K562 (cell line): ENCODE measurements around the gene ARHGAP18. TPM values are rescaled to one million over a fixed set of nuclear protein-coding genes. Genes with fewer than 3 reads are reported as not detected.

ENCODE experiments used
- CEBPB ChIP-seq: fragments of 450-650 bp; IDR thresholded peaks from 2 replicates; pipeline ENCODE4 v1.6.1; 2016; ENCODE audit warnings: missing genetic modification characterization, missing compliant biosample characterization
- CGGBP1 ChIP-seq: fragments of 250-450 bp; sonication (Bioruptor Pico); IDR thresholded peaks from 2 replicates; pipeline ENCODE4 v1.9.0; 2021; ENCODE audit warnings: mild to moderate bottlenecking
- CREB5 ChIP-seq: fragments of 250-450 bp; sonication (Bioruptor Pico); IDR thresholded peaks from 2 replicates; pipeline ENCODE4 v1.5.0; 2020; ENCODE audit warnings: mild to moderate bottlenecking
- DNMT1 ChIP-seq: fragments of 450-650 bp; IDR thresholded peaks from 2 replicates; pipeline ENCODE4 v1.6.1; 2016; ENCODE audit warnings: antibody characterized with exemption, mild to moderate bottlenecking
- GABPA ChIP-seq: fragments of 200-800 bp; sonication (Bioruptor generic); conservative IDR thresholded peaks from 2 replicates; pipeline ENCODE4 v1.6.1; 2016; ENCODE audit warnings: low read depth, missing genetic modification characterization, missing compliant biosample characterization
- GABPB1 ChIP-seq: sonication (generic); formaldehyde crosslinking; IDR thresholded peaks from 2 replicates; pipeline ENCODE4 v1.8.0; 2022; ENCODE audit warnings: mild to moderate bottlenecking, missing genetic modification reagents
- HDAC2 ChIP-seq: fragments of 450-650 bp; IDR thresholded peaks from 2 replicates; pipeline ENCODE4 v1.6.1; 2016; ENCODE audit warnings: mild to moderate bottlenecking
- HMBOX1 ChIP-seq: sonication (generic); IDR thresholded peaks from 2 replicates; pipeline ENCODE4 v1.6.1; 2016
- POLR2A ChIP-seq: fragments of 450-650 bp; conservative IDR thresholded peaks from 2 replicates; pipeline ENCODE4 v1.6.1; 2016
- REST ChIP-seq, 2 experiments: fragments of 450-650 bp; formaldehyde crosslinking in 1 of 2; IDR thresholded peaks; 2 replicates each; pipeline versions ENCODE4 v1.4.0 to v1.6.1; 2014 to 2020; ENCODE audit warnings: mild to moderate bottlenecking in 2 of 2, borderline replicate concordance in 1 of 2, low read depth in 1 of 2
- SMARCE1 ChIP-seq: fragments of 450-650 bp; IDR thresholded peaks from 2 replicates; pipeline ENCODE4 v1.7.1; 2016; ENCODE audit warnings: mild to moderate bottlenecking
- SOX6 ChIP-seq: fragments of 450-650 bp; IDR thresholded peaks from 2 replicates; pipeline ENCODE4 v1.6.1; 2014; ENCODE audit warnings: mild to moderate bottlenecking
- TEAD4 ChIP-seq, 2 experiments: sonication (generic) in 1 of 2; formaldehyde crosslinking in 1 of 2; IDR thresholded peaks; 2 replicates each; pipeline versions ENCODE4 v1.6.1 to v1.8.0; 2012 to 2022; ENCODE audit warnings: borderline replicate concordance in 1 of 2, inconsistent platforms in 1 of 2, low read length in 1 of 2, mild to moderate bottlenecking in 1 of 2, missing genetic modification reagents in 1 of 2
- UBTF ChIP-seq, 2 experiments: IDR thresholded peaks; 2 replicates each; pipeline ENCODE4 v1.6.1; 2012; ENCODE audit warnings: improper control_type of control experiment in 2 of 2, low read depth in 2 of 2, low read length in 2 of 2, borderline replicate concordance in 1 of 2
- polyA plus RNA-seq, 8 experiments: library from polyadenylated mRNA; depleted of rRNA in 4 of 8; stranded (reverse) in 5 of 8; unstranded in 3 of 8; fragments of >200 nt; fragmentation: Nextera tagmentation in 2 of 8; fragmentation: Illumina TruSeq in 1 of 8; extraction: Ambion mirVana in 2 of 8; extraction: Trizol in 1 of 8; gene quantifications; 2 replicates each; pipeline versions ENCODE4 v1.2.1 to v1.2.3, GENCODE V29; 2011 to 2014; ENCODE audit warnings: inconsistent platforms in 1 of 8, missing spikeins in 1 of 8
- total RNA-seq, 7 experiments: library from RNA; depleted of rRNA in 6 of 7; stranded (reverse); fragments of >200 nt in 6 of 7; fragmentation: Illumina TruSeq in 2 of 7; extraction: Trizol in 2 of 7; gene quantifications; 2 replicates each; pipeline versions ENCODE4 v1.2.1 to v1.2.3, GENCODE V29; 2011 to 2021; ENCODE audit warnings: low replicate concordance in 1 of 7

ARHGAP18 gene
- total and polyA plus RNA-seq, 9 of the 15 experiments (the other 6 are each of a cell fraction or from before 2014, with no cell fraction given) = 13.3 to 29.7 (median 21.1) TPM

GRCh38 chr6:129749749-129750120, 39.8 kb upstream of the ARHGAP18 start (continued):
- TF ChIP-seq UBTF (IDR thresholded peaks at IDR 0.05; ENCODE audit: borderline replicate concordance in 1 of 2, low read depth in 2 of 2, low read length in 2 of 2) (no peak), POLR2A (no peak), TEAD4 (IDR thresholded peaks at IDR 0.05; ENCODE audit: low read length) (peak; percentile 49; the same call in 1 of the 2 replicates), TEAD4 (CRISPR knock-in tag; IDR thresholded peaks at IDR 0.05; ENCODE audit: borderline replicate concordance) (no peak), SOX6 (no peak), CGGBP1 (CRISPR knock-in tag) (no peak), GABPA (peak; percentile 81), CREB5 (CRISPR knock-in tag) (no peak), CEBPB (tag) (peak; percentile 43; the same call in 1 of the 2 replicates), HDAC2 (0 out of 2 replicates have a peak, but pooled peaks have one; percentile 19), HMBOX1 (peak; percentile 81), SMARCE1 (peak; percentile 12; the same call in 1 of the 2 replicates), DNMT1 (no peak), GABPB1 (CRISPR knock-in tag) (peak; percentile 38; the same call in 1 of the 2 replicates), REST (IDR thresholded peaks at IDR 0.05; ENCODE audit: borderline replicate concordance) (no peak), REST (CRISPR knock-in tag; IDR thresholded peaks at IDR 0.05; ENCODE audit: low read depth) (no peak)
- TF ChIP-seq, all 486 proteins: peak for 20
